Upper lobe of right lung (tissue), 1 donor: ENCODE results near the gene FAT3. TPM values are rescaled to one million over a fixed set of nuclear protein-coding genes. Genes with fewer than 3 reads are reported as not detected.

Source experiments
- ATAC-seq: fragments of 200-7000 bp; cut with Tn5 transposase; one replicate; pipeline ENCODE4 v1.9.1; 2020; ENCODE audit warnings: mild to moderate bottlenecking, moderate library complexity
- DNase-seq: peaks from one replicate; pipeline ENCODE4 v3.0.0-alpha.2; 2020
- H3K27ac ChIP-seq: fragments of 200-600 bp; one replicate; pipeline ENCODE4 v1.8.0; 2022
- H3K27me3 ChIP-seq: fragments of 200-600 bp; one replicate; pipeline ENCODE4 v1.8.0; 2022; ENCODE audit warnings: mild to moderate bottlenecking
- H3K36me3 ChIP-seq: fragments of 200-600 bp; one replicate; pipeline ENCODE4 v1.8.0; 2022
- H3K4me1 ChIP-seq: fragments of 200-600 bp; one replicate; pipeline ENCODE4 v1.8.0; 2022
- H3K4me3 ChIP-seq: fragments of 200-600 bp; one replicate; pipeline ENCODE4 v1.8.0; 2022; ENCODE audit warnings: mild to moderate bottlenecking
- H3K9me3 ChIP-seq: fragments of 200-600 bp; one replicate; pipeline ENCODE4 v1.8.0; 2022
- CTCF ChIP-seq: fragments of 200-600 bp; IDR thresholded peaks from one replicate; pipeline ENCODE4 v1.8.0; 2022; ENCODE audit warnings: antibody characterized with exemption
- intact Hi-C: fragments of 100-400 bp; cut with DNase I; formaldehyde crosslinking; loops from one replicate; pipeline ENCODE4 v1.11.0; 2022
- total RNA-seq: library from RNA; stranded (reverse); fragmentation: NEBNext Ultra II Directional; extraction: Animal tissue kit (Norgen Biotek cat#: 25700); gene quantifications from one replicate; pipeline ENCODE4 v1.2.1, GENCODE V29; 2021
- donor health status: DM: no; HTN: yes; CAD: no; lungs with severe emphysema.

FAT3 gene
- total RNA-seq, 1 donor from 2014 or later, result 6.9 TPM

GRCh38 chr11:92267968-92268367 lies 43.4 kb downstream of the FAT3 start:
- H3K4me3 ChIP-seq, result no peak overlapping the region
- H3K36me3 ChIP-seq, result no peaks in the 10 kb centered on the region
- H3K4me1 ChIP-seq, result no peaks in the 10 kb centered on the region
- H3K27me3 ChIP-seq, result no peaks in the 10 kb centered on the region
- ATAC-seq, result no peak
- no peak for DNase-seq
- no peak overlapping the region for H3K27ac ChIP-seq
- intact Hi-C loops, result no loop called here
- H3K9me3 ChIP-seq, result no peaks in the 10 kb centered on the region
- TF ChIP-seq CTCF, result no peak

DNA sequence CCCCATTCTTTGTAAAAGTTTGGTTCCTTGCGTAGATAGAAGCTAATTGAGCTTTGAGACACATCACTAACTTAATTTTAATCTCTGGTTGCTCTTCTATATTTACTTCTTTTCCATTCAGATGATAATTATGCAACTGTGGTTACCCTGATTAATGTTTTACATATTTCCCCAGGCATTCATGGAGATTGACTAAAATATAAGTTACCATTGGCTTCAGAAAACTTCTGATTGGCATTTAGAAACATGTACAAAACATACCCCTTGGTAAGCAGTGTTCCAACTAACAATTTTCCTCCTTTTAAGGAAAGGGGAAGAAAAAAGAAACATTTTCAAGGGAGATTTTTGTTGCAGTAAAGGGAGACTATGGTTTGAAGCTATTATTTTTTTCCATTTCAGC lies 43.9 kb downstream of the FAT3 start:
- no peaks in the 10 kb centered on the region for H3K9me3 ChIP-seq
- DNase-seq (no peak), ATAC-seq (no peak)
- no peak overlapping the region for H3K27ac ChIP-seq
- no peaks in the 10 kb centered on the region for H3K27me3 ChIP-seq
- intact Hi-C loops, result no loop called here
- H3K4me3 ChIP-seq, result no peak overlapping the region
- no peaks in the 10 kb centered on the region for H3K4me1 ChIP-seq
- H3K36me3 ChIP-seq, result no peaks in the 10 kb centered on the region
- no peak for TF ChIP-seq CTCF

GRCh38 chr11:92269021-92269420 lies 44.4 kb downstream of the FAT3 start:
- peak; percentile 73 for ATAC-seq
- H3K9me3 ChIP-seq, result no peaks in the 10 kb centered on the region
- no peaks in the 10 kb centered on the region for H3K36me3 ChIP-seq
- no peaks in the 10 kb centered on the region for H3K4me1 ChIP-seq
- no peak overlapping the region for H3K4me3 ChIP-seq
- no peak for DNase-seq
- no peak overlapping the region for H3K27ac ChIP-seq
- intact Hi-C loops, result no loop called here
- H3K27me3 ChIP-seq, result no peaks in the 10 kb centered on the region
- no peak for TF ChIP-seq CTCF

DNA sequence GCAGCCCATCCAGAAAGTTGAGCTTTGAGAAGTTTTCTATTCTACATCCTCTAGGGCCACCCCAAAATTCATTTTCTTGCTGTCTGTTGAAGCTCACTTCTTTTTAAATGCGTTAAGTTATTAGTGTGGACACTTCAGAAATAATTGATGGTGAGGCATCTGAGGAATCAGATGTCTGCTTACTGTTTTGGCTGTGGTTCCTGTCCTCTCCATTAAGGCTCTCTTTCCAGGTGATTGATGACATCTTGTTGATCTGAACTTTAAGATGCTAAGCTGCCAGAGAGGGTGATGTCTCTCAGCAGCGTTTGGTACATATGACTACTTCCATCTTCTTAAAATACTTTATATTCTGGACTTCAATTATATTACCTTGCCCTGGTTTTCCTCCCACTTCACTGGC lies 45.2 kb downstream of the FAT3 start:
- H3K36me3 ChIP-seq, result no peaks in the 10 kb centered on the region
- no peaks in the 10 kb centered on the region for H3K4me1 ChIP-seq
- DNase-seq, result no peak
- no peak for TF ChIP-seq CTCF
- no peak for ATAC-seq
- intact Hi-C loops, result no loop called here
- H3K4me3 ChIP-seq, result no peak overlapping the region
- no peaks in the 10 kb centered on the region for H3K27me3 ChIP-seq
- H3K27ac ChIP-seq, result no peak overlapping the region
- H3K9me3 ChIP-seq, result no peaks in the 10 kb centered on the region

DNA sequence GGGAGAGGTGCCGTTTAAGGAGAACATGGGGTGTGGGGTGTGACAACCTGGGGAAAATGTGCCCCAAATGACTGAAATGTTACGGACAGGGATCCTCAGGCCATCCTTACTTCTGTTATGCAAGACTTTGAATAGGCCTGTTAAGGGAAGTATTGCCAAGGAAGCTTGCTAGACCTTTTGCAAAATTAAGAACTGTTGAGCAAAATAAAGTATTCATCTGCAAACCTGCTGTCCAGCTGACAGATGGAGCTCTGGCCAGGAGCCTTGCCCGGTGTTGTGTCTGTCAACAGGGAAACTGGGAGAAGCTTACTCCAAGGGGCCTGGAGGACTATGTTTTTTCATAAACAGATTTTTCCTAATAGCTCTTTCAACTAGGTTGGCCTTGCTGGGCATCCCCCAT lies 48.0 kb downstream of the FAT3 start:
- Histone ChIP-seq H3K4me3 (no peak overlapping the region), H3K9me3 (no peaks in the 10 kb centered on the region), H3K27ac (no peak overlapping the region), H3K27me3 (no peaks in the 10 kb centered on the region), H3K4me1 (no peaks in the 10 kb centered on the region), H3K36me3 (no peaks in the 10 kb centered on the region)
- ATAC-seq (no peak), DNase-seq (no peak)
- TF ChIP-seq CTCF, result no peak
- intact Hi-C loops, result no loop called here
